Measurements from ENCODE around the gene TRAF7.

The TRAF7 gene

DNA sequence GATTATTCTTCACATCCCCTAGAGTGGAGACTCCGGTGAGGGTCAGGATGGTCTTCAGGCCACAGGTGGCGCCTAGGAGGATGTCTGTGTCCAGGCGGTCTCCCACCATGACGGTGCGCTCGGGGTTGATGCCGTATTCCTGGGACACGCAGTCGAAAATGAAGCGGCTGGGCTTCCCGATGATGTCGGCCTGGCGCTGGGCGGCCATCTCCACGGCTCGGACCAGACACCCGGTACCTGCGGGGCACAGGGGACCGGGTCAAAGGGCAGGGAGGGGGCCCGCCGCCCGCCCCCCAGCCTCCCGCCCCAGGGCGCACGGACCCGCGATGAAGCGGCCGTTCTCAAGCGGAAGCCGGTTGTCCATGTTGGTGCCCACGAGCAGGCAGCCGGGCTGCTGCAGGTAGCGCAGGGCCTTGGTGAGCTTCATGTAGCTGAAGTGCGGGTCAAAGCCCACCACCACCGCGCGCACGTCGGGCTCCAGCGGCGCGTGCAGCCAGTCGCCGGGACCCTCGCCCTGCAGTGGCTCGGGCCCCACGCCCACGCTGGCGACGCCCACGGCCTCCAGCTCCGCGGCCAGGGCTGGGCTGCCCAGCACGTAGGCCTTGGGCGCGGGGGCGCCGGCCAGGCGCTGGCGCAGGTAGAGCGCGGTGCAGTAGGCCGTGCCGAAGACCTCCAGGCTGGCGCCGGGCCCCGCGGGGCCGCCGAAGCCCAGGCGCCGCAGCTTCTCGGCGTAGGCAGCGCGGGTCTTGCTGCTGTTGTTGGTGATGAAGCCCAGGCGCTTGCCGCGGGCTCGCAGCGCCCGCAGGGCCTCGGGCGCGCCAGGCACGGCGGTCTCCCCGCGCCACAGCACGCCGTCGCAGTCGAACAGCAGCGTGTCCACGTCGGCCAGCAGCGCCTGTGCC lies 58.5 kb downstream of the TRAF7 start:
- DNase-seq, result no peak

DNA sequence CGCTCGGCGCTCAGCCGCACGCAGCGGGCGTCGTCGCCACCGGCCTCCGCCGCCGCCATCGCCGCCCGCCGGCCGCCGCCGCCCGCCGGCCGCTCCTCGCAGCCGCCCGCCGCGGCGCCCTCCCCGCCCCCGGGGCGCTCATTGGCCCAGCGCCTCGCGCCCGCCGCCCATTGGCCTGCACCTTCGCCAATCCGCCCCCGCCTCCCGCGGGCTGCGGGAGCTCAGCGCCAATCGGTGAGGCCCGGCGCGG lies 59.1 kb downstream of the TRAF7 start, which contains the start of gene PGP:
PGP (minus strand) TSS at position 122 of the 250 bp plus-strand sequence; CDS start at position 59, 63 bp downstream.
- no peak for DNase-seq

DNA sequence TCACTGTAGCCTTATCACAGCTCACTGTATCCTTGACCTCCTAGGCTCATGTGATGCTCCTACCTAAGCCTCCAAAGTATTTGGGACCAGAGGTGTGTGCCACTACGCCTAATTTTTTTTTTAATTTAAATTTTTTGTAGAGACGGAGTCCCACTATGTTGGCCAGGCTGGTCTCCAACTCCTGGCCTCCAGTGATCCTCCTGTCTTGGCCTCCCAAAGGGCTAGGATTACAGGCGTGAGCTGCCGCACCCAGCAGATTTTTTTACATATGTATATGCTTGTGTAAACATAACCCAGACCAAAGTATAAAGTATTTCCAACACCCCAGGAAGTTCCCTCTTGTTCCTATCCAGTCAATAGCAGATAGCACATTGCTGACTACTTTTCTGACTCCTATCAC lies 60.7 kb downstream of the TRAF7 start:
- no peak for DNase-seq

DNA sequence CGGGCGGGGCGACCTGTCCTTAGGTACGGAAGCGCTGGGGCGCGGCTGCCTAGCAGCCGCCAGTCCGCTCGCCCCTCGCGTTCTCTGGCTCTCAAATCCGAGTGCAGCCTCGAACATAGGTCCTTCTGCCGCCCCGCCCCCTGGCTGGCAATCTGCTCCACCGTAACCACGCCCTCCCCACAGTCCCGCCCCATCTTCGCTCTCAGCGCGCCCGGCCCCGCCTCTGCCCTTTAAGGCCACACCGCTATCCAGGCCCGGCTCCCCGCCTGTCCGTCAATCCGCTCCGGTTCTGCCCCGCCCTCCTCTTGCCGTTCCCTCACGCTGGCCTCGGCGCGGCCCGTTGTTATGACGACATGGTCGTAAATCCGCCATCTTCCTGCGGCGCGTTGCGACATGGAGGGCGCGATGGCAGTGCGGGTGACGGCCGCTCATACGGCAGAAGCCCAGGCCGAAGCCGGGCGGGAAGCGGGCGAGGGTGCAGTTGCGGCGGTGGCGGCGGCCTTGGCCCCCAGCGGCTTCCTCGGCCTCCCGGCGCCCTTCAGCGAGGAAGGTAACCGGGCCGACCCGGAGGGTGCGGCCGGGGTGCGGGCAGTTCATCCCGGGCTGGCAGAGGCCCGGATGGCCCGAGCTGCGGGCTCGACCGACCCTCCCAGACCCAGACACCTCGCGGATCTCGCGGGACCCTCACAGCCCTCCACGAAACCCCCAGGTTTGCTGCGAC lies 67.8 kb downstream of the TRAF7 start, which contains the start of gene E4F1:
E4F1 (plus strand) TSS at position 371 of the 721 bp plus-strand sequence; CDS start at position 394, 23 bp downstream.
- DNase-seq, result peak; percentile 65 to 100 (median 98)

DNA sequence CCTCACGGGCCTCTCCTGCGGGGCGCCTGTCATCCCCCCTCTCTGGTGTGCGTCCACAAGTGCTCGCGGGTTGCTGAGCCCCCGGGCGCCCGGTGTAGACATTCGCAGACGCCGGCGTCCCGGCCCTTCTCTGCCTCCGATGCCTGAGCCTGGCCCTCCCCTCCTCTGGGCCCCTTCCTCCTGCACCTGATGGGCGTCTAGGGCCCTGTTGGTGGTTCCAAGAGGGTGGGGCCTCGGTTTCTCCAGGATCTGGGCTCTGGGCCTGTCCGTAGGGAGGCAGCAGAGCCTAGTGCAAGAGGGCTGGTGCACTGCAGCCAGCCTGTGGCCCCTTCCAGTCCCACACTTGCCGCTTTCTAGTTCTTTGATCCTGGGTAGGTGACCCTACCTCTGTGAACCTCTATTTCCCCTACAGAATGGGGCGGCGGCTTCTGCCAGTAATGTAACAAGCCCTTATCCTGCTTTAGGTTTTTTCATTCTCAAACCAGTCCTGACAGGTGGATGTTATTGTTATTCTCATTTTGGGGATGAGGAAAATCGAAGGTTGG lies 68.4 kb downstream of the TRAF7 start:
- DNase-seq, result peak in 7 of 51 donors; percentile 20 to 52 (median 43)

DNA sequence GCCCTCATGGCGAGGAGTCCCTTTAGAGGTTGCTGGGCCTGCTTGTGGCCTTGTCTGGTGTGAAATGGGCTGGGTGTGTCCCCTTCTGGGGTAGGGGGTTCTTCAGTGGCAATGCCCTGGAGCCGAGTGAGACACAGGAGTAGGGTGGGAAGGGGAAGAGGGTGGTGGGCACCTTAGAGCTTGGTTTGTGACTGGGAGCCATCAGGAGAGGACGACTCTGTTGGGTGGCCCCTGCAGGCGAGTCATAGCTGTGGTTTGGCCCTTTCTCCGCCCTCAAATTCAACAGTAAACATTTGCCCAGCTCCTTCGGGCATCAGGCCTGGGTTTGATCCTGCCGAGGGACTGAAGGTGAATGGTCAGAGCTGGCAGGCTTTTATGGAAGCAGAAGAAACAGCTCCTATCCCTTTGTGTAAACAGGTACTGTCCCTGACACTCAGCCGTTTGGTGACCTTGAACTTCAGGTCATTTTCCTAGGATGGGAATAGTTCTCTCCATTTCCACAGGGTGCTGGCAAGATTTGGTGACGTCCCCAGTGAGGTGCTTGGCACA lies 70.7 kb downstream of the TRAF7 start:
- no peak for DNase-seq

DNA sequence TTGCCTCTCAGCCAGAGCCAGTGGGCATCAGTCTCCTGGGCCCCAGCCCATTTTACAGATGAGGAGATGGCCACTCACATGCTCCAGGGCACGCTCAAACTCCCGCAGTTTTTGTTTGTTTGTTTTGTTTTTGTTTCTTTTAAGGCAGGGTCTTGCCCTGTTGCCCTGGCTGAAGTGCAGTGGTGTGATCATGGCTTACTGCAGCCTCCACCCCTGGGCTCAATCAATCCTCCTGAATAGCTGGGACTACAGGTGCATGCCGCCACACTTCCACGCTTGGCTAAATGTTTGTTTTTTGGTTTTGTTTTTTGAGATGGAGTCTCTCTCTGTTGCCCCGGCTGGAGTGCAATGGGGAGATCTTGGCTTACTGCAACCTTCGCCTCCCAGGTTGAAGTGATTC lies 71.3 kb downstream of the TRAF7 start:
- no peak for DNase-seq
